Ureter (tissue), 1 donor: ENCODE data around the gene LDLRAP1. TPM values are rescaled to one million over a fixed set of nuclear protein-coding genes. Genes with fewer than 3 reads are reported as not detected.

Experiments
- DNase-seq: peaks from one replicate; pipeline ENCODE4 v3.0.0-alpha.2; 2020; ENCODE audit warnings: low spot score
- total RNA-seq: library from RNA; stranded (reverse); gene quantifications from one replicate; pipeline ENCODE4 v1.2.4, GENCODE V29; 2023
- donor health status: DM: yes; HTN: yes; CAD: no.

The LDLRAP1 gene
- total RNA-seq, 1 donor from 2014 or later, result 14.4 TPM

DNA sequence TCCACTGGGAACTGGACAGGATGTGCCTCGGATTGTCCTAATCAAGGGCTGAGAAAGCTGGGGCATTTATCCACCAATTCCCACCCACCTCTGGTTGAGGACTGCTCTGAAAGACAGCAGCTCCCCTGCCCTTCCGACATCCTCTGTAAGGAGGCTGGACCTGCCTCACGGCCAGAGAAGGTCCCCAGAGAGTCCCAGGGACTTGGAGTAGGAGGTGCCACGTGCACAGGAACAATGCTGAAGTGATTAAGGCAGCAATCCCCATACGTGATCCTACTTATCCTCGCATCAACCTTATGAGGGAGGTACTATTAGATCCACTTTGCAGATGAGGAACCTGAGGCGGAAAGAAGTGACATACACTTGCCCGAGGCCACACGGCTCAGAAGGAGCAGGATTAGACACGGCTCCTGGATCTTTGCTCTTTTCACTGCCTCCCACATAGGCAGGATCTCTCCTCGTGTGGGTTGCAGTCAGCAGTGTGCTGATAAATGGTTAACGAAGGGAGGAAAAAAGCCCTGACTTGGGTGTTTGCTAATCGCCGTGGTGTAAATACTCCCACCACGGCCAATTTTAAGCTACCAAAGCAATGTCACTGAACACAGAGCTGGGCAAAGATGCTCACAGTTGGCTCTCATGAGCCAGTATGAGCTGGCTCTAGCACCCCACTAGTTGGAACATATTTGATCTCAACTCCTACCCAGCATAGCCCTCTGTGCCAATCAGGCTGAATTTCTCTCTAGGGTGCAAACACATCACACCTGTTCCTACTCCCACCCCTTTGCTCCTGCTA, 18.6 kb upstream of the LDLRAP1 start:
- DNase-seq, result no peak

- DNase-seq, result no peak
Measured at GRCh38 chr1:25525361-25525688, 18.1 kb upstream of the LDLRAP1 start.

DNA sequence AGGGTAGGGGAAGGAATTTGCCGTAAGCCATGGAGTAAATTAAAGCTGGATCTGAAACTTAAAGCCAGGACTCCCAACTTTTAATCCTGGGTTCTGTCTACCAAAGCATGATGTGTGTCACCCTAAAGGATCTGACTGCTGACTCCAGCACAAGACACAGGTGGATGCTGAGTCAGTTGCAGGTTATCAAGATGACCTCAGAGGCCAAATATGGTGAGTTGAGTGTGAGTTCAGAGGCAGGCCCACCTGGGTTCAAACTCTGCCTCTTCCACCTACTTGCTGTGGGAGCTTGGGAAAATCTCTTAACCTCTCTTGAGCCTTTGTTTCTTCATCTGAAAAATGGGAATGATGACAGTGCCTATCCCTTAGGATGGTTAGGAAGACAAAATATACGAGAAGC, 16.7 kb upstream of the LDLRAP1 start:
- no peak for DNase-seq

- DNase-seq, result no peak
Measured at GRCh38 chr1:25527226-25527846, 16.1 kb upstream of the LDLRAP1 start.

DNA sequence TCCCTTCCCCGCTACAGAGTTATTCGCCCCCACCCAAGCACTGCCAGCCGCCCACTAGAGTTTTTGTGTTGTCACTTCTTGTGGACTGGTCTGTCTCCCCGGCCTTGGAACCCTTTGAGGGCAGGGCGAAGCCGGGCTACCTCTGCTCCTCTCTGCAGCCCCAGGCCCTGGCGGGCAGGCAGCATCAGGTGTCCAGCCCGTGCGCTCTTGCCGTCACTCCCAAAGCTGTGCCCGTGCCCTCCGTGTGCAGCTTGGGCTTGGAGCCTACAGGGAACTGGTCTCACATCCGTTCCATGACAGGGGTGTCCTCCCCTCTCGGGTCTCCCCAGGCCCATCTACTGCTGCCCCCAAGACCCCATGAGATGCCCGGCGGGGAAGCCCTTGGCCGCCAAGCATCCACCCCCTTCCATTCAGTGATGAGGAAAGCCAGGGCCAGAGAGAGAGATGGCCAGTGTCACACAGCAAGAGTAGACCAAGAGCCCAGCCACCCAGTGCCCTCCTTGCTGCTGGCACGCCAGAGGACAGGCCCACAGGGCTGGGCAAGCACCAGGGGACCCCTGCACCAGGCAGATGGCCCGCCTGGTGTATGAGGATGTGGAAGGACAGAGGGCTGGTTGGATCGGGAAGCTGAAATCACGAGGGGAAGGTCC, 15.3 kb upstream of the LDLRAP1 start:
- no peak for DNase-seq

DNA sequence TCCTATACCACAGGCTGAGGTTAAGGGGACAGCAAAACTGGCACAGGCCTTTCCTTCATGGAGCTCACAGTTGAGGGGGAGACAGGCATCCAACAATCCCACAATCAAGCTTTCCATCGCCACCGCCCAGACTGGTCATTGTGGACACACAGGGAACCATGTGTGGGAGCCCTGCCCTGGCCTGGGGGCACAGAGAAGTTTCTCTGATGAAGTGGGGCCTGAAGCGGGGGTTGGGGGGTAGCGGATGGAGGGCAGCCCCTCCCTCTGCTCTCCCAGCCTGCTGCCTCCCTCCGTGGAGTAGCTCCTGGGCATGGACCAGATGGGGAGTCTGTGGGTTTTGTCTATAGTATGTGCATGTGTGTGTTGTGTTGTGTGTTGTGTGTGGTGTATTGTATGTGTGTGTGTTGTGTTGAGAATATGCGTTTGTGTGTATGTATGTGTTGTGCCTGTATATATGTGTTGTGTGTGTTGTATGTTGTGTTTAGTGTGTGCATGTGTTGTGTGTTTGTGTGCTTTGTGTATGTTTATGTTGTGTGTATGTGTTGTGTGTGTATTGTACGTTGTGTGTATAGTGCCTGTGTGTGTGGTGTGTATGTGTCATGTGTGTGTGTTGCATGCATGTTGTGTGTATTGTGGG, 14.4 kb upstream of the LDLRAP1 start:
- DNase-seq, result no peak

DNA sequence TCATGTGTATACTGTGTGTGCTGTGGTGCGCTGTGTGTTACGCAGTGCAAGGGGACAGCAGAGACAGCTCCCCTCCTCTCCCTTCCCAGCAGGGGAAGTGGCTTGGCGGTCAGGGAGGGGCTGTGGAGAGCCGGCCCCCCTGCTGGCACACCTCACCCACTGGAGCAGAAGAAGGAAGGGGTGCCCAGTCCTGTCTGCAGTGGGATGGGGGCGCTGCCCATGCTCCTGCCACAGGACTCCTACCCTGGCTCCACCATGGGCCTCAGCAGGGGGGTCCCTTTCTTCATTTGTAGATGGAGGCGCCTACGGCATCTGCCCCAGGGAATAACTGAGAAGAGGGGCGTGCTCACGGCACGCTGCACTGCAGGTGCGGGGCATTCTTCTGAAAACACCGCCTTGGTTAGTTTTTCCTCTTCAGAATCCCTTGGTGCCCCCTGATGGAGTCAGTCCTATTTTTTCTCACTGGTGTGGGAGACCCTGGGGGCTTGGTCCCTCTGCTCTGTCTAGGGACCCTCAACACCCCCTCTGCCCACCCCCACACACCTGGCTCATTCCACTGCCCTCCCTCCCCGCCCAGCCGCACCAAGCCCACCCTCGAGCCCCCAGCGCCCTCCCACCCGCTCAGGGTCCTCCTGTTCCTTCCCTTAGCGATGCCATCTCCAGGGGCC, 13.8 kb upstream of the LDLRAP1 start:
- no peak for DNase-seq

- no peak for DNase-seq
Measured at GRCh38 chr1:25530186-25531081, 13.0 kb upstream of the LDLRAP1 start.

GRCh38 chr1:25531082-25531461, 12.3 kb upstream of the LDLRAP1 start:
- DNase-seq, result no peak

DNA sequence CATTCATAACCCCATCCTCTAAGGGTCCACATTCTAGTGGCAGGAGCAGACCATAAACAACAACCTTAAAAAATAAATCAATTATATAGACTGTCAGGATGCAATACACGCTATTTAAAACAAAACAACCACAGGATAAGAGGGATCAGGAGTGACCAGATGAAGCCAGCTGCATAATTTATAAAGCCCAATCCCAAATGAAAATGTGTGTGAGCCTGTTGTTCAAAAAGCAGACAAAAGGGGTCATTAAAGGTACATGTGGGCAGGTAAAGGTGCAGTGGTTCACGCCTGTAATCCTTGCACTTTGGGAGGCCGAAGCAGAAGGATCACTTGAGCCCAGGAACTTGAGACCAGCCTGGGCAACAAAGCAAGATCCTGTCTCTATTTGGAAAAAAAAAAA, 10.4 kb upstream of the LDLRAP1 start:
- no peak for DNase-seq

DNA sequence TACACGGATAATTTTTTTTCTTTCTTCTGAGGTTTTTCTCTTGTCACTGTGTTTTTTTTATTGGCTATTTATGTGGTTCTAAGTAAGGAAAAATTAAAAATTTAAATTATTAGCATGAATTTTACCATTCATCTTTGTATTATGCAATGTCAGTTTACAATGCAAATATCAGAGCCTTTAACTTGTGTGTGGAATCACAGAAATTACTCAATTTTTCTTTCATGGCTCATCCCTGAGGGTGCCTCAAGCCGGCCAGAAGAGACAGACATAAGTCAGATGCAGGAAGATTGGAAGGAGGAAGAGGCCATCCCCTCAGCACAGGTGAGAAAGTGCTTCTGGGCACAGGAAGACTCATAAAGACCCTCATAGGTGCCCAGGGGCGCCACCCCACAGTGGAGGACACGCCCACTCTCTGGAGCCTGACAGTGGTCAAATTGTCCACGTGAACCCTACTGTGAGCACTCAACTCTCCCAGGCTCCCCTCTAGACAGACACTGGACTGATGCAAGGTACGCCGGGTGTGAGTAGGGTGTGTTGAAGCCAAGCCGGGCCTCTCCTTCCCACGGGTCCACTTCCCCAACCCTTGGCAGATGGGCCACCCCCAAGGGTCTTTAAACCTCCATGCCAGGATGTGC, 9.5 kb upstream of the LDLRAP1 start:
- DNase-seq, result no peak

GRCh38 chr1:25534410-25534788, 9.0 kb upstream of the LDLRAP1 start:
- no peak for DNase-seq

- DNase-seq, result no peak
Measured at GRCh38 chr1:25536124-25536523, 7.3 kb upstream of the LDLRAP1 start.

- no peak for DNase-seq
Measured at GRCh38 chr1:25537153-25537831, 6.1 kb upstream of the LDLRAP1 start.

DNA sequence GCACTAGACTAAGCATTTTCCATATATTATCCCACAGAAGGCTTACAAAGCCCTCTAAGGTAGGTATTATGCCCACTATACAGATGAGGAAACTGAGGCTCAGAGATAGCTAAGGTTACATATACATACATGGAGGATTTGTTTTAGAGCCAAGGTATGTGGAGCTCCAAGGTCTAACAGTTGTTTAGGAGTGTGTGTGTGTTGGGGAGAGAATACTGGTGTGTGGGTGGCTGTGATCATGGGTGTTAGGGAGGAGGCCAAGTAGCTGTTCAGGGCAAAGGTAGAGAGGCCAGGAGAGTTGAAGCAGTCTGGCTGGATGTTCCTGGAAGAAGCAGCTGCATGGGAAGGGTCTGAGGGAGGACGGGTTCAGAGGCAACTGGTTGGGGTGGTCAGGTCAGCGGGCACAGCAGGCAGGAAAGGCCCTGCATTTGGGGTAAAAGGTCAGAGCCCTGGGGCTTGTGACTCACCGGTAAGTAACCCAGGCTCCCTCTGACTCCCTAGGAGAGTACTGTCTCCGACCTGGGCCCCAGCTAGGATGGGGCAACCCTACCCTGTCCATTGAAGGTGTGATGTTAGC, 5.1 kb upstream of the LDLRAP1 start:
- no peak for DNase-seq

GRCh38 chr1:25540750-25541342, 2.6 kb upstream of the LDLRAP1 start:
- DNase-seq, result no peak

DNA sequence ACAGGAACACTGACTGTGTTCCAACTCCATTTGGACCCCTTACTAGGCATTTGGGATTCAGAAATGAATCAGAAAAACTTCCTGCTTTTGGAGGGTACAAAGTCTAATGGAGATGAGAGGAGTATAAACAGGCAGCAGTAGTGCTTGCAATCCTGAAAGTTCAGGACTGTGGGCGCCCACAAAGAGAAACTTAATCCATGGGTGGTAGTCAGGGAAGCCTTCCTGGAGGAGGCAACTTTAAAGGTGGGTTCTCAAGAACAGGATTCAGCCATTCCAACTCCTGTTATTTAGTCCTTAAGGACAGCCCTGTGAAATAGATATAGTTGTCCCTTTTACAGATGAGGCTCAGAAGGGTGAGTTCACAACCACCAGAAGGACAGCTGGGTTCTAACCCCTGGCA, 2.0 kb upstream of the LDLRAP1 start:
- DNase-seq, result no peak

- no peak for DNase-seq
Measured at GRCh38 chr1:25541889-25542658, 1.3 kb upstream of the LDLRAP1 start.

DNA sequence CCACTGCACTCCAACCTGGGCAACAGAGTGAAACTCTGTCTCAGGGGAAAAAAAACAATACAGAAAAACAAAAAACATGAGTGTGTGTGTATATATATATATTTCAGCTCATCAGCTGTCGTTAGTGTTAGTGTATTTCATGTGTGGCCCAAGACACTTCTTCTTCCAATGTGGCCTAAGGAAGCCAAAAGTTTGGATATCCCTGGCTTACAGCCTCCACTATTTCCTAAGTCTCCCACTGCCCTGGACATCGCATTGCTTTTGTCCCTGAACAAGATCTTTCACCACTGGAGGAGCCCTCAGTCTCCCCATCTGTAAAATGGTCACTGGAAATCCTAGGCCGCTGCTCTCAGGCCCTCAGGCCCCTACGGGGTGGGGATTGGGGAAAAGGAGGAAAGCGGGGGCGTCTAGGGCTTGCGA, 391 bp upstream of the LDLRAP1 start:
- no peak for DNase-seq
